HK-2 (cell line): Measurements from ENCODE around the gene TIMM13.
"Not testable (repeated sequence)": the region's sequence is repeated elsewhere in the genome, so short reads cannot be mapped to it uniquely, and the experiment has no call there.

Experiments used
- DNase-seq: peaks from one replicate; pipeline ENCODE4 v3.0.0-alpha.2; 2018; ENCODE audit not compliant: unreplicated experiment

The TIMM13 gene

DNA sequence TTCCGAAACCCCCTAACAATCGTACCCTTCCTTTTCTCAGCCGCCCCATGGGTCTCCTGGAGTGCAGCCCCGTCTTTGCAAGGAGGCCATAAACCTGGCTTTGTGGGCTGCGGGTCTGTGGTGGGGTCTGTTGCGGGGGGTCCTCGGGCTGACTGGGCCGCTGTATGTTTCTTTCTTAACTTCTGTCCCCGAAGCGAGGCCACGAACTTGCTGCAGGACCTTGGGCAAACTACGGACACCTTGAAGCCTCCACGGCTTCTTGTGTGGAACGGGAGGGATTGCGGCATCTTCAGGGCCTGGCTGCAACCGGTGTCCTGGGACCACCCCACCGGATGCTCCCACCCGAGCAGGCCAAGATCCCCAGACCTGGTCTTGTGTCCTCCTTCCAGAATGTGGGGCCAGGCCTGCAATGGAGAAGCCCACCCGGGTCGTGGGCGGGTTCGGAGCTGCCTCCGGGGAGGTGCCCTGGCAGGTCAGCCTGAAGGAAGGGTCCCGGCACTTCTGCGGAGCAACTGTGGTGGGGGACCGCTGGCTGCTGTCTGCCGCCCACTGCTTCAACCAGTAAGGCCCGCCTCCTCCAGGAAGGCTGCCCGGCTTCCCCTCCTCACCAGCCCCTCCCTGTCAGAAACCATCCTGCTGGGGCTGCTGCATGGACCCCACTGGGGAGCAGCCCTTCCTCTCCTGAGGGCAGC is 12.0 kb downstream of the TIMM13 start:
- no peak for DNase-seq

DNA sequence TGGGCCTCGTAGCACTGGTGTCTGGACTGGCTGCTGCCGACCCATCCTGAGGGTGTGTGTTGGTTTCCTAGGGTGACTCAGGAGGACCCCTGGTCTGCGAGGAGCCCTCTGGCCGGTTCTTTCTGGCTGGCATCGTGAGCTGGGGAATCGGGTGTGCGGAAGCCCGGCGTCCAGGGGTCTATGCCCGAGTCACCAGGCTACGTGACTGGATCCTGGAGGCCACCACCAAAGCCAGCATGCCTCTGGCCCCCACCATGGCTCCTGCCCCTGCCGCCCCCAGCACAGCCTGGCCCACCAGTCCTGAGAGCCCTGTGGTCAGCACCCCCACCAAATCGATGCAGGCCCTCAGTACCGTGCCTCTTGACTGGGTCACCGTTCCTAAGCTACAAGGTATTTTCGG is 13.8 kb downstream of the TIMM13 start:
- no peak for DNase-seq

DNA sequence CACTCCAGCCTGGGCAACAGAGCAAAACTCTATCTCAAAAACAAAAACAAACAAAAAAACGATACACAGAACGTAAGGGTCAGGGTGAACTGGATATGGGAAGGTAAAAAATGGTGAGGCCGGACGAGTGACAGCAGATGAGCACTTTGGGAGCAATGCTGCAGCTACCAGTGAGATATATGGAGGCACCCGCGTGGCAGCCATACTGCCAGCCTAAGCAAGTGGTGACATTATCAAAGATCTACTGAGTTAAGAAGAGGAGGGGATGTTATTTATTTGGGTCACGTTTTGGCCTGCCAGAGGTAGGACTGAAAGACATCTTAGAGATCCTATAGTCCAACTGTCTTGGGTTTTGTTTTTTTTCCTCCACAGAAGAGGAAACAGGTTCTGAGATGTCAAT is 14.2 kb downstream of the TIMM13 start:
- no peak for DNase-seq

DNA sequence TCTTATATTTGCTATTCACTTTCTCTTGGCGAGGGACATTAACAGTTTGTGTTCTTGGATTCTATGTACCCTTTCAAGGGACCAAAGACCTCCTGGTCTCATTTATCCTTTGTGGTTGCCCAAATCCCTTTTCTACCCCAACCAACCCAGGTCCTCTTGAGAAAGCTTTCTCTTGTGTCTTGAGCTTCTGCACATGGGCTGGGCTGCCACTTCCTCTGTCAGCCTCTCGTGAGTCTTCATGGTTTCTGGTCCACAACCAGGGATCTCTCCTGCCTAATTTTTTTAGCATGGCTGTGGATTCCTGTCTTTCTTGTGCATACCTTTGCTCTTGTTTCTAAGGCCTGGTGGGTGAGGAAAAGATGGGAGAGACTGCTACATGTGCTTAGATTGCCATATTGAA is 14.9 kb downstream of the TIMM13 start:
- DNase-seq = no peak

DNA sequence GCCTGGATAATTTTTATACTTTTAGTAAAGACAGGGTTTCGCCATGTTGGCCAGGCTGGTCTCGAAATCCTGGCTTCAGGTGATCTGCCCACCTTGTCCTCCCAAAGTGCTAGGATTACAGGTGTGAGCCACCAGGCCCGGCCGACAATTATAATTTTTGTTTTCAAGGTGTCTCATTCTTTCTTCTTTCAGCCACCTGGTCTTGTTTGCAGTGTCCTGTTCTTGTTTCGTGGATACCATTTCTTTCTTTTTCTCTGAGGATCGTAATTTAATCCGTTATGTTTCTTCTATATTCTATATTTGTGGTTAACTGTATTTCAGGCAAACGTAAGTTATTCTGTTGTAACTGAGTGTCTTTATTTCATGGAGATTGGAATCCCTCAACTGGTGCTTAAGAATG is 15.7 kb downstream of the TIMM13 start:
- no peak for DNase-seq

DNA sequence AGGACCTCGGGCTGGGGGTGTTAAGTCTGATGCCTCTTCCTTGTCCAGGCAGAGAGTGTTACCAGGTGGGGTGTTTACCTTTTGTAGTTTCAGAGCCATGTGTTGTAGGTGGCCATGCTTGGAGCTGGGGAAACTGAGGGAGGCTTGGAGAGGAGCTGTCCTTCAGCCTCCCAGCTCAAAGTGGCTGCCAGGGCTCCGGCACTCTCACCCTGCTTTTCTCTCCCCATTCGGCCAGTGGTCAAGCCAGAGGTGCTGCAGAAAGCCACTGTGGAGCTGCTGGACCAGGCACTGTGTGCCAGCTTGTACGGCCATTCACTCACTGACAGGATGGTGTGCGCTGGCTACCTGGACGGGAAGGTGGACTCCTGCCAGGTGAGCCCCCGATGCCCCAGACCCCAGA is 17.4 kb downstream of the TIMM13 start:
- DNase-seq = no peak

DNA sequence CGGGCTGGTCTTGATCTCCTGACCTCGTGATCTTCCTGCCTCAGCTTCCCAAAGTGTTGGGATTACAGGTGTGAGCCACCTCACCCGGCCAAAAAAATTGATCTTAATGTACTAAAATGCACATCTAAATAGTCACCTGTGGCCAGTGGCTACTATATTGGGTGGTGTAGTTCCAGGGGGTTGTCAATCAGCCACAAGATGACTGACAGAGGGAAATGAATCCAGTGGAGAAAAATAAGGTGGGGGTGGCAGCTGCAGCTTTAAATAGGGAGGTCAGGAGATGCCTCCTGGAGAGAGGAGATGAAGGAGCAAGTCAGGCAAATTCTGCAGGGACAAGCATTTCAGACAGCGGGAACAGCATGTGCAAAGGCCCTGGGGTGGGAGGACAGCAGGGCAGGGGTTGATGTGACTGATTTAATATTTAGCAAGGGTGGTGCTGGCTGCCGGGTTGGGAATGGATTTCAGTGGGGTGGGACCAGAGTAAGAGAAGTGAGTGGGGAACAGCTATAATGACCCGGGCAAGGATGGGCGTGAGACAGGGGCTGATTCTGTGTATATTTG is 18.0 kb downstream of the TIMM13 start:
- DNase-seq = no peak

DNA sequence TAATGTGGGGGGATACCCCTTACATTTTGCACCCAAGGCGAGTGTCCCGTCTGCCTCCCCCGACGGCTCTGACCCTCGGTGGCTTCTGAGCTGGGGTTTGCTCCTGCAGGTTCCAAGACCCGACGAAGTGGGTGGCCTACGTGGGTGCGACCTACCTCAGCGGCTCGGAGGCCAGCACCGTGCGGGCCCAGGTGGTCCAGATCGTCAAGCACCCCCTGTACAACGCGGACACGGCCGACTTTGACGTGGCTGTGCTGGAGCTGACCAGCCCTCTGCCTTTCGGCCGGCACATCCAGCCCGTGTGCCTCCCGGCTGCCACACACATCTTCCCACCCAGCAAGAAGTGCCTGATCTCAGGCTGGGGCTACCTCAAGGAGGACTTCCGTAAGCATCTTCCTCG is 19.1 kb downstream of the TIMM13 start:
- DNase-seq = no peak

DNA sequence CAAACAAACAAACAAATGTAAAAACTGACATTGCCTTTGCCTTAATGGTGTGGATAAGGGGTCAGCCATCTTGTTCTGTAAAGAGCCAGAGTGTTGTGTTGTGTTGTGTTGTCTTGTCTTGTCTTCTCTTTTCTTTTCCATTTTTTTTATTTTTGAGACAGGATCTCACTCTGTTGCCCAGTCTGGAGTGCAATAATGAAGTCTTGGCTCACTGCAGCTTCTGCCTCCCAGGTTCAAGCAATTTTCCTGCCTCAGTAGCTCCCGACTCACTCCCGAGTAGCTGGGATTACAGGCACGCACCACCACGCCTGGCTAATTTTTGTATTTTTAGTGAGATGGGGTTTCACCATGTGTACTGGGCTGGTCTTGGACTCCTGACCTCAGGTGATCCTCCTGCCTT is 27.8 kb downstream of the TIMM13 start:
- no peak for DNase-seq

DNA sequence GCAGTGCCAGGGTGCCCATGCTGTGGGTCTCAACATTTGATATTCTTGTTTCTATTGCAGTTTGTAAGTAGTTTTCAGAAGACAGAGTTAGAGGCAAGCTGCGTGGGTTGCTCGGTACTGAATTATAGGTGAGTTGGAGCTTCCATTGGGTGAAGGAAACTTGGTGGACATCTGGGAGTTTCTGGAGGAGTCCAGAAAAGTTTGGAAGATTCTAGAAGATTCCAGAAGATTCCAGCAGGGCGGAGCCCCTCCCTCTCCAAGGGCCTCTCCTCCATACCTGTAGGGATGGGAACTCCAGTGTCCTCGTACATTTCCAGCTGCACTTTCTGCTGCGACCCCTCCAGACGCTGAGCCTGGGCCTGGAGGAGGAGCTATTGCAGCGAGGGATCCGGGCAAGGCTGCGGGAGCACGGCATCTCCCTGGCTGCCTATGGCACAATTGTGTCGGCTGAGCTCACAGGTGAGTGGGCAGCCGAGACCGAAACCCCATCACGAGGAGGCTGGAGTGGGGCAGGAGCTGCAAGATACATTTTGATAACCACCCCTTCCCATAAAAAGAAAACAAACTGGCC is 28.6 kb downstream of the TIMM13 start:
- no peak for DNase-seq

DNA sequence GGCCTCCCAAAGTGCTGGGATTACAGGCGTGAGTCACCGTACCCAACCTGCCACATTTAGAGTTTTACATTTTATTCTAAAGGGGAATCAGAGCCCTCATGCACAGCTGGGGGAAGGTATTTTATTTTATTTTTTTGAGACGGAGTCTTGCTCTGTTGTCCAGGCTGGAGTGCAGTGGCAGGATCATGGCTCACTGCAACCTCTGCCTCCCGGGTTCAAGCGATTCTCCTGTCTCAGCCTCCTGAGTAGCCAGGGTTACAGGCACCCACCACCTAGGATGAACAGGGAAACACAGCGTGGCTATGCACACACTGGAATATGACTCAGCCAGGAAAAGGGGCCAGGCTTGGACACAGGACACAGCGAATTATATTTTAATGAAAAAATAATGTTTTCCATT is 30.2 kb downstream of the TIMM13 start:
- not testable (repeated sequence) for DNase-seq

DNA sequence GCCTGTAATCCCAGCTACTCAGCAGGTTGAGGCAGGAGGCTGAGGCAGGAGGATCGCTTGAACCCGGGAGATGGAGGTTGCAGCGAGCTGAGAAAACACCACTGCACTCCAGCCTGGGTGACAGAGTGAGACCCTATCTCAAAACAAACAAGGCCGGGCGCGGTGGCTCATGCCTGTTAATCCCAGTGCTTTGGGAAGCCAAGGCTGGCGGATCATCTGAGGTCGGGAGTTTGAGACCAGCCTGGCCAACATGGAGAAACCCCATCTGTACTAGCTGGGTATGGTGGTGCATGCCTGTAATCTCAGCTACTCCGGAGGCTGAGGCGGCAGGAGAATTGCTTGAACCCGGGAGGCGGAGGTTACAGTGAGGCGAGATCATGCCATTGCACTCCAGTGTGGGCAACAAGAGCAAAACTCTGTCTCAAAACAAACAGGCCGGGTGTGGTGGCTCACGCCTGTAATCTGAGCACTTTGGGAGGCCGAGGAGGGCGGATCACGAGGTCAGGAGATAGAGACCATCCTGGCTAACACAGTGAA is 32.0 kb downstream of the TIMM13 start:
- not testable (repeated sequence) for DNase-seq

DNA sequence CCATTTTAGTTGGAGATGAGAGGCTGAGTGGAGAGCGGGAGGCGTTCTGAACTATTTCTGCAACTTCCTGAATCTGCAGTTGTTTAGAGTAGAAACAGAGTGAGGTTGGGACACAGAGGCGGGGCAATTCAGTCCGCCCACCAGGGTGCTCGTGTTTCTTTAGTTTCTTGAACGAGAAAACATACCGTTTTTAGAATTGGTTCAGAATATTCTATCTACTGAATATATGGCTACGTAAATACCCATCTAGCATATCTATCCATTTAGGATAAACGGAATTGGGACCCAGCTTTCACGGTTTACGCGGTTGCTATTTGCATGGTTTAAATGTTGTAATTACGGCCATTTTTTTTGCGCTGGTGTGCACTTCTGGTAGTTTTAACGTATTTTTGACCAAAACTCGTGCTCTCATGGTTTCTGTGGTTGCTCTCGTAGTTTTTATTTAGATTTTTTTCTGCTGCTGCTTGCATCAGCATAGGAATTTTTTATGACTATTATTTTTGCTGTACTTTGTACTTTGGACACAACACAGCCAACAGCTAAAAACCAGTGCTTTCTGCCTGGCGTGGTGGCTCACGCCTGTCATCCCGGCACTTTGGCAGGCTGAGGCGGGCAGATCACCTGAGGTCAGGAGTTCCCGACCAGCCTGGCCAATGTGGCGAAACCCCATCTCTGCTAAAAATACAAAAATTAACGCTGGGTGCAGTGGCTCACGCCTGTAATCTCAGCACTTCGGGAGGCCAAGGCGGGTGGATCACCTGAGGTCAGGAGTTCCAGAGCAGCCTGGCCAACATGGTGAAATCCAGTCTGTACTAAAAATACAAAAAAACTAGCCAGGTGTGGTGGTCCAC is 32.7 kb downstream of the TIMM13 start:
- no peak for DNase-seq

DNA sequence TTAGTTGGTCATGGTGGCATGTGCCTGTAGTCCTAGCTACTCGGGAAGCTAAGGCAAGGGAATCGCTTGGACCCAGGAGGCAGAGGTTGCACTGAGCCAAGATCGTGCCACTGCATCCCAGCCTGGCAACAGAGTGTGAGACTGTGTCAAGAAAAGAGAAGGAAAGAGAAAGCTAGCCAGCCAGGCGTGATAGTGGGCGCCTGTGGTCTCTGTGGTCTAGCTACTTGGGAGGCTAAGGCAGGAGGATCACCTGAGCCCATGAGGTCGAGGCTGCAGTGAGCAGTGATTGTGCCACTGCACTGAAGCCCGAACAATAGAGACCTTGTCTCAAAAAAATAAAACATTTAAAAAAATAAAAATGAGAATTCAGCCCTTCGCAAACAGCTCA is 33.3 kb downstream of the TIMM13 start:
- DNase-seq = no peak

DNA sequence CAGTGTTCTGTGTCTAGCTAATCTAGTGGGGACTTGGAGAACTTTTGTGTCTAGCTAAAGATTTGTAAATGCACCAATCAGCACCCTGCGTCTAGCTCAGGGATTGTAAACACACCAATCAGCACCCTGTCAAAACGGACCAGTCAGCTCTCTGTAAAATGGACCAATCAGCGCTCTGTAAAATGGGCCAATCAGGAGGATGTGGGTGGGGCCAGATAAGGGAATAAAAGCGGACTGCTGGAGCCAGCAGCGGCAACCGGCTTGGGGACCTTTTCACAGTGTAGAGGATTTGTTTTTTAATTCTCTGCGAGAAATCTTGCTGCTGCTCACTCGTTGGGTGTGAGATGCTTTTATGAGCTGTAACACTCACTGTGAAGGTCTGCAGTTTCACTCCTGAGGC is 34.5 kb downstream of the TIMM13 start:
- DNase-seq = not testable (repeated sequence)

DNA sequence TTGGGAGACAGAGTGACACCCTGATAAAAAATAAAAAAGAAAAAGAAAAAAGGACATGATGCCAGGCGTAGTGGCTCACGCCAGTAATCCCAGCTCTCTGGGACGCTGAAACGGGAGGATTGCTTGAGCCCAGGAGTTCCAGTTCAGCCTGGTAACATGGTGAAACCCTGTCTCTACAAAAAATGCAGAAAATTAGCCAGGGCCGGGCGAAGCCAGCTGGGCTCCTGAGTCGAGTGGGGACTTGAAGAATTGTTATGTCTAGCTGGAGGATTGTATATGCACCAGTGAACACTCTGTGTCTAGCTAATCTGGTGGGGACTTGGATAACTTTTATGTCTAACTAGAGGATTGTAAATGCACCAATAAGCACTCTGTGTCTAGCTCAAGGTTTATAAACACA is 35.0 kb downstream of the TIMM13 start:
- DNase-seq = no peak

DNA sequence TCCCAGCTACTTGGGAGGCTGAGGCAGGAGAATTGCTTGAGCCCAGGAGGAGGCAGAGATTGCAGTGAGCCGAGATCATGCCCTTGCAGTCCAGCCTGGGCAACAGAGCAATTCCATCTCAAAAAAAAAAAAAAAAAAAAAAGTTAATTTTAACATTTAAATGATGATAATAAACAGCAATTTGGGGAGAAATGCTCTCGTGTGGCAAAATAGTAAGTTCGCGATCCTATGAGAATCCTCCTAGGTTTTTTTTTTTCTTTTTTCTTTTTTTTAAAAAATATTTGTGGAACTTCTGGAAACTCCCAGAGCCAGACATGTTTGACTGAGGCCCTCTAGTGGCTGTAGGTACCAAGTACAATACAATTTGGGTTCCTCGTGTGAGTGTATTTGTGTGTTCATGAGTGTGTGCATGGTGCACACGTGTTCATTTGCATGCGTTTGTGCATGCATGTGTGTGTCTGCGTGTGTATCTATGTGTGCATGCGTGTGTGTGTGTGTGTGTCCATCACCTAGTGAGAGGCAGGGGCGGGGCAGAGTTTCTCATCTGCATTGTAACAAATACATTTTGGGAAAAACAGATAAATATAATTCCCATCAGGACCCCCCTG is 36.2 kb downstream of the TIMM13 start:
- no peak for DNase-seq

DNA sequence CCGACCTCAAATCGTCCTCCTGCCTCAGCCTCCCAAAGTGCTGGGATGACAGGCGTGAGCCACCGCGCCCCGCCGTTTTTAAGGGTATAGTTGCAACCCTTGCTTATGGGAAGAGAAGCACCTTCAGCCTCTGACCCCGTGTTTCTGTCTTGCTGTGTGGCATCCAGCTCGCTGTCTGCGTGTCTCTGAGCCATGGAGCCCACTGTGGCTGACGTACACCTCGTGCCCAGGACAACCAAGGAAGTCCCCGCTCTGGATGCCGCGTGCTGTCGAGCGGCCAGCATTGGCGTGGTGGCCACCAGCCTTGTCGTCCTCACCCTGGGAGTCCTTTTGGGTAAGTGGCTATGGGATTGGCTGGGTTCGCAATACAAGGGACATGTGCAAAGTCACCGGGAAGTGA is 37.8 kb downstream of the TIMM13 start:
- DNase-seq = no peak

DNA sequence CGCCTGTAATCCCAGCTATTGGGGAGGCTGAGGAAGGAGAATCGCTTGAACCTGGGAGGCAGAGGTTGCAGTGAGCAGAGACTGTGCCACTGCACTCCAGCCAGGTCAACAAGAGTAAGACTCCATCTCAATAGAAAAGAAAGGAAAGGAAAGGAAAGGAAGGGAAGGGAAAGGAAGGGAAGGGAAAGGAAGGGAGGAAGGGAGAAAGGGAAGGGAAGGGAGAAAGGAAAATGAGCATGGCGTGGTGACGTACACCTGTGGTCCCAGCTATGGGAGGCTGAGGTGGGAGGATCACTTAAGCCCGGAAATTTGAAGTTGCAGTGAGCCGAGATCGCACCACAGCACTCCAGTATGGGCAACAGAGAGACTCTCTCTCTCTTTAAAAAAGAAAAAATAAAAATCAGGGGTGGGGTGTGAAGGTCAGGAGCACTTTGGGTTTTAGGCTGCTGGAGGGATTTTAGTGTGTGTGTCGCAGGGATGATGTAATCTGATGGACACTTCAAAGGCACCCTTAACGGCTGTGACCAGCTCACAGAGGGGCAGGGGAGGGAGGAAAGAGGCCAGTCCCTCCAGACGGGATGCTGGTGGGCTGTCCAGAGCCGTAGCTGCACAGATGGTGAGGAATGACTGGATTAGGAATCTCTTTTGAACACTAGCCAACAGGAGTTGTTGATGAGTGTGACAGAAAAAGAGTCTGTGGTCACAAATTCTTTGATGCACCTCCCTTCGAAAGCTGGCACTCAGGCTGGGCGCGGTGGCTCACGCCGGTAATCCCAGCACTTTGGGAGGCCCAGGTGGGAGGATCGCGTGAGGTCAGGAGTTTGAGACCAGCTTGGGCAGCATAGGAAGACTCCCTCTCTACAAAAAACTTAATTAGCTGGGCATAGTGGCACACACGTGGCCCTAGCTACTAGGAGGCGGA is 39.8 kb downstream of the TIMM13 start:
- DNase-seq = no peak

DNA sequence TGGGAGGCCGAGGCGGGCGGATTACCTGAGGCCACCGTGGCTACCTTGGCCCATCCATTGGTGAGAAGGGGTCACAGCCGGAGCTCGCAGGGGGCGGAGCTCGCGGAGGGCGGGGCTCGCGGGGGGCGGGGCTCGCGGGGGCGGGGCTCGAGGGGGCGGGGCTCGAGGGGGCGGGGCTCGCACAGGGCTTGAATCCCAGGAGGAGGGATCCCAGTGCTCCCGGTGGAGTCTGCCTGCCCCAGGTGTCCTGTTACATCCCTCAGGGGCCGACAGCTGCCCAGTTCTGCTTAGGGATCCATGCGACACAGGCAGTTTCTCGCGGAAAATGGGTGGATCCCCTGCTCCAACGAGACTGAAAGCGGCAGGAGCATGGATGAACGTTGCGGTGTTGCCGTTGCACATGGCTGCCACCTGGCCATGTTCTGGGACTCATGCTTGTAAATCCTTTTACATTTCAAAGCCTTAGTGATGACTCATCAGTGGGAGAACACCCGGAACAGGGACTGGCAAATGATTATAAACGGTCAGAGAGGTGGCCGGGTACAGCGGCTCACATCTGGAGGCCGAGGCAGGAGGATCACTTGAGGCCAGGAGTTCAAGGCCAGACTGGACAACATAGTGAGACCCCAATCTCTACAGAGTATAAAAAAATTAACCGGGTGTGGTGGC is 42.2 kb downstream of the TIMM13 start:
- peak; percentile 75 for DNase-seq
